GM19328 (cell line): ENCODE results near the gene THADA.

Experiments used
- ATAC-seq: cut with Tn5 transposase; IDR thresholded peaks from one replicate; pipeline ENCODE4 v1.9.1; 2021; ENCODE audit warnings: mild to moderate bottlenecking, moderate library complexity; ENCODE audit not compliant: unreplicated experiment

The THADA gene

GRCh38 chr2:43331422-43331821 is 264.4 kb downstream of the THADA start:
- ATAC-seq: no peak

GRCh38 chr2:43329637-43330036 is 266.2 kb downstream of the THADA start:
- ATAC-seq: no peak

- ATAC-seq: no peak
These were observed 267.0 kb downstream of the THADA start for GRCh38 chr2:43328832-43329231.

GRCh38 chr2:43328133-43328532 is 267.7 kb downstream of the THADA start:
- no peak for ATAC-seq

- ATAC-seq: no peak
These were observed 268.7 kb downstream of the THADA start for GRCh38 chr2:43327119-43327518.

- no peak for ATAC-seq
These were observed 269.6 kb downstream of the THADA start for GRCh38 chr2:43326101-43326825.

GRCh38 chr2:43325107-43325811 is 270.6 kb downstream of the THADA start:
- no peak for ATAC-seq

GRCh38 chr2:43324259-43325106 is 271.4 kb downstream of the THADA start:
- no peak for ATAC-seq

GRCh38 chr2:43323857-43324256 is 272.0 kb downstream of the THADA start:
- ATAC-seq: no peak

- no peak for ATAC-seq
These were observed 274.4 kb downstream of the THADA start for GRCh38 chr2:43321446-43321845.

GRCh38 chr2:43319541-43319940 is 276.3 kb downstream of the THADA start:
- no peak for ATAC-seq

- ATAC-seq: no peak
These were observed 277.0 kb downstream of the THADA start for GRCh38 chr2:43318791-43319190.

- no peak for ATAC-seq
These were observed 278.2 kb downstream of the THADA start for GRCh38 chr2:43317680-43318079.

GRCh38 chr2:43317194-43317593 is 278.6 kb downstream of the THADA start:
- no peak for ATAC-seq

- no peak for ATAC-seq
These were observed 280.4 kb downstream of the THADA start for GRCh38 chr2:43315482-43315881.

- no peak for ATAC-seq
These were observed 281.4 kb downstream of the THADA start for GRCh38 chr2:43314299-43314927.

GRCh38 chr2:43313642-43314017 is 282.2 kb downstream of the THADA start:
- no peak for ATAC-seq

GRCh38 chr2:43312755-43313641 is 282.8 kb downstream of the THADA start:
- ATAC-seq: no peak

GRCh38 chr2:43311276-43311675 is 284.6 kb downstream of the THADA start:
- no peak for ATAC-seq

- ATAC-seq: no peak
These were observed 285.9 kb downstream of the THADA start for GRCh38 chr2:43309935-43310334.
